HG03108 (cell line): ENCODE measurements around the gene MAPK8IP1.

Experiments
- ATAC-seq: cut with Tn5 transposase; IDR thresholded peaks from one replicate; pipeline ENCODE4 v1.9.1; 2021; ENCODE audit warnings: moderate library complexity; ENCODE audit not compliant: unreplicated experiment

Gene MAPK8IP1

GRCh38 chr11:45936511-45937054 is 51.1 kb downstream of the MAPK8IP1 start:
- ATAC-seq, result no peak

GRCh38 chr11:45937916-45938315 is 52.5 kb downstream of the MAPK8IP1 start:
- ATAC-seq, result no peak

GRCh38 chr11:45939836-45940235 is 54.4 kb downstream of the MAPK8IP1 start:
- no peak for ATAC-seq

GRCh38 chr11:45941285-45941684 is 55.8 kb downstream of the MAPK8IP1 start:
- ATAC-seq, result no peak

- ATAC-seq, result no peak
These were observed 56.9 kb downstream of the MAPK8IP1 start for GRCh38 chr11:45942381-45942780.

- no peak for ATAC-seq
These were observed 60.0 kb downstream of the MAPK8IP1 start for GRCh38 chr11:45945397-45945999.

GRCh38 chr11:45947885-45948284 is 62.4 kb downstream of the MAPK8IP1 start:
- ATAC-seq, result no peak

GRCh38 chr11:45948356-45948755 is 62.9 kb downstream of the MAPK8IP1 start:
- ATAC-seq, result no peak

- no peak for ATAC-seq
These were observed 64.5 kb downstream of the MAPK8IP1 start for GRCh38 chr11:45949992-45950407.
